H1 (cell line): ENCODE measurements around the gene PLCL2. TPM values are rescaled to one million over a fixed set of nuclear protein-coding genes. Genes with fewer than 3 reads are reported as not detected.

Experiments
- CBX8 ChIP-seq: fragments of 300-800, 300-1000 bp; sonication (generic); IDR thresholded peaks from 2 replicates; pipeline ENCODE4 v1.7.1; 2016; ENCODE audit warnings: low read depth, low read length, borderline replicate concordance
- E2F6 ChIP-seq: IDR thresholded peaks from 2 replicates; pipeline ENCODE4 v1.6.1; 2012; ENCODE audit warnings: inconsistent platforms
- NANOG ChIP-seq: IDR thresholded peaks from 2 replicates; pipeline ENCODE4 v1.6.1; 2011; ENCODE audit warnings: low read length, low read depth, mild to moderate bottlenecking, inconsistent platforms; ENCODE audit not compliant: insufficient read depth, poor library complexity, severe bottlenecking
- PHF8 ChIP-seq: fragments of 200-600 bp; sonication (generic); conservative IDR thresholded peaks from 2 replicates; pipeline ENCODE4 v1.7.1; 2012; ENCODE audit warnings: low read depth, mild to moderate bottlenecking, inconsistent platforms, low read length, moderate library complexity
- RNF2 ChIP-seq: fragments of 200-900, 300-1000 bp; sonication (generic); IDR thresholded peaks from 2 replicates; pipeline ENCODE4 v1.7.1; 2016; ENCODE audit warnings: borderline replicate concordance, low read depth, mild to moderate bottlenecking, antibody characterized with exemption, low read length; ENCODE audit not compliant: poor library complexity, severe bottlenecking; ENCODE audit errors: missing control alignments
- SP1 ChIP-seq: IDR thresholded peaks from 2 replicates; pipeline ENCODE4 v1.6.1; 2011; ENCODE audit warnings: low read depth, low read length
- ZNF274 ChIP-seq: IDR thresholded peaks from 2 replicates; pipeline ENCODE4 v1.7.0; 2012; ENCODE audit warnings: low read length, borderline replicate concordance; ENCODE audit errors: extremely low read depth
- polyA plus RNA-seq, 7 experiments: library from polyadenylated mRNA; depleted of rRNA in 3 of 7; stranded (reverse) in 5 of 7; unstranded in 2 of 7; fragments of >200 nt in 5 of 7; fragments of 200-250 nt in 2 of 7; gene quantifications; 1 replicate in 5 of 7; 2 replicates in 1 of 7; 4 replicates in 1 of 7; pipeline versions ENCODE4 v1.2.1 to v1.2.3, GENCODE V29; 2011 to 2013; ENCODE audit warnings: missing spikeins in 2 of 7, mixed read lengths in 2 of 7
- total RNA-seq: library from RNA; stranded (reverse); fragmentation: NEBNext Ultra II Directional; extraction: Animal tissue kit (Norgen Biotek cat#: 25700); gene quantifications from 2 replicates; pipeline ENCODE4 v1.2.1, GENCODE V29; 2021

Gene PLCL2
- total and polyA plus RNA-seq, 2 of the 8 experiments (the other 6 are each of a cell fraction or from before 2014, with no cell fraction given) = 3.5 to 6.8 TPM

GRCh38 chr3:16849795-16850194 lies 35.0 kb upstream of the PLCL2 start (continued):
- no peak for TF ChIP-seq ZNF274
- no peak for TF ChIP-seq SP1
- no peak for TF ChIP-seq E2F6
- no peak for TF ChIP-seq RNF2
- TF ChIP-seq PHF8 = no peak
- TF ChIP-seq CBX8 = no peak
- no peak for TF ChIP-seq NANOG
